ENCODE data around the gene DGKB. TPM values are rescaled to one million over a fixed set of nuclear protein-coding genes. Genes with fewer than 3 reads are reported as not detected.

DGKB gene
- polyA plus RNA-seq, 2 of the 4 experiments (the other 2 are of a cell fraction), result 0.01 TPM; not detected in 1

- POLR2A ChIA-PET, result no interaction called here
- WGBS (ENCODE audit: missing lambda C conversion rate), result 46% methylated on average over 3 of the region's 3 CpGs
- no peak for TF ChIP-seq CHD2 (IDR thresholded peaks at IDR 0.05; ENCODE audit: low read length, partially characterized antibody)
- TF ChIP-seq NR3C1 (IDR thresholded peaks at IDR 0.05), result no peak
- no peak for TF ChIP-seq TFCP2L1 (CRISPR knock-in tag; IDR thresholded peaks at IDR 0.05)
- no peak for TF ChIP-seq HMGXB4 (CRISPR knock-in tag; IDR thresholded peaks at IDR 0.05; ENCODE audit: borderline replicate concordance)
- no peak for TF ChIP-seq BCL3 (IDR thresholded peaks at IDR 0.05)
- no peak for TF ChIP-seq MAFK (IDR thresholded peaks at IDR 0.05; ENCODE audit: partially characterized antibody)
- no peak for TF ChIP-seq ZSCAN20 (CRISPR knock-in tag; IDR thresholded peaks at IDR 0.05)
- H3K4me2 ChIP-seq, result no peak overlapping the region
- no peak for DNase-seq (ENCODE audit: low read depth in 1 of 2, low spot score in 1 of 2)
- ATAC-seq, result no peak
- CTCF ChIA-PET, result interaction anchor here (1.2 to 1.5 kb wide), 2 partner anchors 1406 to 1407 kb away, joined by 4 to 5 read pairs; no protein-coding TSS in a partner anchor
- FAIRE-seq, result no peak
- H3K4me3 ChIP-seq, result no peak overlapping the region
- no peaks in the 10 kb centered on the region for H3K9me3 ChIP-seq
- no peak overlapping the region for H3K27ac ChIP-seq
- H3K4me1 ChIP-seq, result no peaks in the 10 kb centered on the region
These were observed 215.3 kb downstream of the DGKB start for GRCh38 chr7:14687241-14687640.

- Histone ChIP-seq H3K4me3 (no peak overlapping the region), H3K4me2 (no peak overlapping the region), H3K27ac (no peak overlapping the region), H3K9me3 (no peaks in the 10 kb centered on the region), H3K4me1 (no peaks in the 10 kb centered on the region)
- DNase-seq (ENCODE audit: low read depth in 1 of 2, low spot score in 1 of 2) (no peak), ATAC-seq (no peak), FAIRE-seq (no peak)
- ChIA-PET CTCF (no interaction called here), POLR2A (no interaction called here)
- no peak for TF ChIP-seq RAD21 (conservative IDR thresholded peaks at IDR 0.05 in 1 of 2, IDR thresholded peaks at IDR 0.05 in 1 of 2)
- no peak for TF ChIP-seq KDM5A (IDR thresholded peaks at IDR 0.05)
- TF ChIP-seq JUN (IDR thresholded peaks at IDR 0.05), result no peak
- no peak for TF ChIP-seq HDAC2 (IDR thresholded peaks at IDR 0.05)
- TF ChIP-seq ZSCAN20 (CRISPR knock-in tag; IDR thresholded peaks at IDR 0.05), result no peak
- no peak for TF ChIP-seq FOSB (CRISPR knock-in tag; IDR thresholded peaks at IDR 0.05)
- WGBS (ENCODE audit: missing lambda C conversion rate), result 51% methylated on average over 7 of the region's 7 CpGs
These were observed 217.4 kb downstream of the DGKB start for GRCh38 chr7:14685167-14685566.

- H3K4me3 ChIP-seq, result no peak overlapping the region
- H3K27ac ChIP-seq, result no peak overlapping the region
- 28% methylated on average over 4 of the region's 4 CpGs for WGBS (ENCODE audit: missing lambda C conversion rate)
- H3K9me3 ChIP-seq, result no peaks in the 10 kb centered on the region
- ChIA-PET CTCF (no interaction called here), POLR2A (no interaction called here)
- no peak for ATAC-seq
- no peak for FAIRE-seq
- TF ChIP-seq MAFK (IDR thresholded peaks at IDR 0.05; ENCODE audit: partially characterized antibody), result no peak
- no peak for TF ChIP-seq POLR2AphosphoS2 (conservative IDR thresholded peaks at IDR 0.05; ENCODE audit: low read length)
- no peak for TF ChIP-seq FOSB (CRISPR knock-in tag; IDR thresholded peaks at IDR 0.05)
- no peak for TF ChIP-seq HOXA7 (CRISPR knock-in tag; IDR thresholded peaks at IDR 0.05)
- TF ChIP-seq RNF2 (IDR thresholded peaks at IDR 0.05; ENCODE audit: borderline replicate concordance, low read depth), result no peak
- TF ChIP-seq FOXS1 (CRISPR knock-in tag; IDR thresholded peaks at IDR 0.05), result no peak
- no peak for TF ChIP-seq NR3C1 (IDR thresholded peaks at IDR 0.05)
- no peak for TF ChIP-seq RAD21 (conservative IDR thresholded peaks at IDR 0.05 in 1 of 2, IDR thresholded peaks at IDR 0.05 in 1 of 2)
- TF ChIP-seq ZNF302 (CRISPR knock-in tag; IDR thresholded peaks at IDR 0.05), result no peak
- no peak for TF ChIP-seq HOXB5 (CRISPR knock-in tag; IDR thresholded peaks at IDR 0.05)
- no peak for TF ChIP-seq HES2 (IDR thresholded peaks at IDR 0.05)
- no peak for TF ChIP-seq HDAC2 (IDR thresholded peaks at IDR 0.05)
- no peak overlapping the region for H3K4me2 ChIP-seq
- DNase-seq (ENCODE audit: low read depth in 1 of 2, low spot score in 1 of 2), result no peak
- no peaks in the 10 kb centered on the region for H3K4me1 ChIP-seq
These were observed 219.6 kb downstream of the DGKB start for GRCh38 chr7:14682910-14683465.

Measured in A549 (cell line).